WTC11 (cell line): ENCODE results near the gene URM1. TPM values are rescaled to one million over a fixed set of nuclear protein-coding genes. Genes with fewer than 3 reads are reported as not detected.
A peak's percentile ranks its signal among the peaks of the same experiment; 100 is the strongest.

Experiments used
- ATAC-seq: fragments of 200-7000 bp; cut with Tn5 transposase; 2 replicates; pipeline ENCODE4 v1.10.0; 2021; ENCODE audit warnings: mild to moderate bottlenecking, moderate library complexity
- CTCF ChIA-PET: fragments of 300-600 bp; sonication (Branson Sonifier 250); formaldehyde crosslinking; loops from one replicate; lab custom pipeline; 2021; ENCODE audit warnings: antibody characterized with exemption; lab: Charles Lee
- POLR2A ChIA-PET: fragments of 350-600 bp; sonication (Branson Sonifier 250); formaldehyde crosslinking; loops from one replicate; lab custom pipeline; 2021; ENCODE audit warnings: antibody characterized with exemption; lab: Charles Lee
- DNase-seq: peaks from one replicate; pipeline ENCODE4 v3.0.0; 2021; ENCODE audit warnings: low spot score
- H3K27ac Mint-ChIP-seq: 2 replicates; pipeline ENCODE4 v1.8.0; 2021; ENCODE audit warnings: mixed read lengths
- H3K27me3 Mint-ChIP-seq: 2 replicates; pipeline ENCODE4 v1.8.0; 2021; ENCODE audit warnings: low read depth, mild to moderate bottlenecking, moderate library complexity, mixed read lengths
- H3K36me3 Mint-ChIP-seq: 2 replicates; pipeline ENCODE4 v1.8.0; 2021; ENCODE audit warnings: mixed read lengths
- H3K4me1 Mint-ChIP-seq: 2 replicates; pipeline ENCODE4 v1.8.0; 2022; ENCODE audit warnings: mixed read lengths
- H3K4me3 Mint-ChIP-seq: 2 replicates; pipeline ENCODE4 v1.8.0; 2021; ENCODE audit warnings: mild to moderate bottlenecking, moderate library complexity, mixed read lengths
- H3K9me3 Mint-ChIP-seq: 2 replicates; pipeline ENCODE4 v1.8.0; 2021; ENCODE audit warnings: mixed read lengths
- AR ChIP-seq: fragments of 250-450 bp; sonication (Bioruptor Pico); IDR thresholded peaks from 2 replicates; pipeline ENCODE4 v1.9.0; 2021; ENCODE audit warnings: mild to moderate bottlenecking
- ARID4B ChIP-seq: sonication (generic); formaldehyde crosslinking; IDR thresholded peaks from 2 replicates; pipeline ENCODE4 v1.8.0; 2023; ENCODE audit warnings: missing genetic modification reagents, mild to moderate bottlenecking, borderline replicate concordance
- ATF3 ChIP-seq: sonication (generic); formaldehyde crosslinking; conservative IDR thresholded peaks from 2 replicates; pipeline ENCODE4 v1.8.1; 2022; ENCODE audit warnings: mild to moderate bottlenecking, missing genetic modification reagents
- CBFB ChIP-seq: sonication (generic); formaldehyde crosslinking; IDR thresholded peaks from 2 replicates; pipeline ENCODE4 v1.8.1; 2022; ENCODE audit warnings: mild to moderate bottlenecking, low read depth, missing genetic modification reagents
- E2F1 ChIP-seq: sonication (generic); formaldehyde crosslinking; IDR thresholded peaks from 2 replicates; pipeline ENCODE4 v1.8.0; 2022; ENCODE audit warnings: mild to moderate bottlenecking, missing genetic modification reagents
- ELF4 ChIP-seq: sonication (generic); formaldehyde crosslinking; IDR thresholded peaks from 2 replicates; pipeline ENCODE4 v1.8.1; 2022; ENCODE audit warnings: low read depth, mild to moderate bottlenecking, moderate library complexity, missing genetic modification reagents
- ETV6 ChIP-seq: sonication (generic); formaldehyde crosslinking; IDR thresholded peaks from 2 replicates; pipeline ENCODE4 v1.8.1; 2022; ENCODE audit warnings: mild to moderate bottlenecking, missing genetic modification reagents
- HMGA2 ChIP-seq: fragments of 250-450 bp; sonication (Bioruptor Pico); IDR thresholded peaks from 2 replicates; pipeline ENCODE4 v1.4.0; 2021; ENCODE audit warnings: mild to moderate bottlenecking, moderate library complexity
- NR3C1 ChIP-seq: sonication (generic); formaldehyde crosslinking; conservative IDR thresholded peaks from 2 replicates; pipeline ENCODE4 v1.8.1; 2023; ENCODE audit warnings: low read depth, mild to moderate bottlenecking, missing genetic modification reagents
- PRRX2 ChIP-seq: fragments of 250-450 bp; sonication (Bioruptor Pico); IDR thresholded peaks from 2 replicates; pipeline ENCODE4 v1.8.0; 2021; ENCODE audit warnings: mild to moderate bottlenecking
- RELA ChIP-seq: sonication (generic); formaldehyde crosslinking; IDR thresholded peaks from 2 replicates; pipeline ENCODE4 v1.8.1; 2022; ENCODE audit warnings: missing genetic modification reagents, mild to moderate bottlenecking, borderline replicate concordance
- ZBTB43 ChIP-seq: sonication (generic); formaldehyde crosslinking; IDR thresholded peaks from 2 replicates; pipeline ENCODE4 v1.8.1; 2023; ENCODE audit warnings: mild to moderate bottlenecking, missing genetic modification reagents
- ZMAT4 ChIP-seq: fragments of 250-450 bp; sonication (Bioruptor Pico); IDR thresholded peaks from 2 replicates; pipeline ENCODE4 v1.9.0; 2021; ENCODE audit warnings: mild to moderate bottlenecking
- ZNF263 ChIP-seq: sonication (generic); formaldehyde crosslinking; IDR thresholded peaks from 2 replicates; pipeline ENCODE4 v1.8.1; 2022; ENCODE audit warnings: low read depth, mild to moderate bottlenecking, moderate library complexity, missing genetic modification reagents
- ZNF671 ChIP-seq: fragments of 250-450 bp; sonication (Bioruptor Pico); IDR thresholded peaks from 2 replicates; pipeline ENCODE4 v1.8.0; 2021; ENCODE audit warnings: mild to moderate bottlenecking
- total RNA-seq: library from RNA; stranded (reverse); gene quantifications from 3 replicates; pipeline ENCODE4 v1.2.3, GENCODE V29; 2021

The URM1 gene
- total RNA-seq, 1 experiment from 2014 or later, result 67.9 TPM

- no peak for TF ChIP-seq ZBTB43 (CRISPR knock-in tag)
- TF ChIP-seq ARID4B (CRISPR knock-in tag), result no peak
- no peak for TF ChIP-seq ELF4 (CRISPR knock-in tag)
- TF ChIP-seq ATF3 (CRISPR knock-in tag), result no peak
- no peak for TF ChIP-seq PRRX2 (CRISPR knock-in tag)
- TF ChIP-seq E2F1 (CRISPR knock-in tag), result no peak
- TF ChIP-seq ETV6 (CRISPR knock-in tag), result no peak
- TF ChIP-seq, all 79 proteins: peak for 0
Measured at GRCh38 chr9:128428644-128429512, 57.7 kb downstream of the URM1 start (continued).

GRCh38 chr9:128429513-128430086 is 58.4 kb downstream of the URM1 start:
- POLR2A ChIA-PET, result interaction anchor here (0.7 kb wide), 1 partner anchor 154 kb away, joined by 3 read pairs; the partner anchor contains the start of genes GOLGA2 and SWI5
- DNase-seq, result no peak
- Mint-ChIP-seq H3K4me1 (peaks cover 2% of the 10 kb centered on the region; the same call in 1 of the 2 replicates), H3K27me3 (no peaks in the 10 kb centered on the region), H3K4me3 (no peak overlapping the region), H3K36me3 (no peaks in the 10 kb centered on the region), H3K27ac (no peak overlapping the region), H3K9me3 (no peaks in the 10 kb centered on the region)
- no peak for TF ChIP-seq ZNF263 (CRISPR knock-in tag)
- no peak for TF ChIP-seq ATF3 (CRISPR knock-in tag)
- TF ChIP-seq NR3C1, result no peak
- no peak for TF ChIP-seq HMGA2 (CRISPR knock-in tag)
- no peak for TF ChIP-seq ARID4B (CRISPR knock-in tag)
- TF ChIP-seq ZNF671 (CRISPR knock-in tag), result no peak
- TF ChIP-seq CBFB (CRISPR knock-in tag), result no peak
- TF ChIP-seq ZMAT4 (CRISPR knock-in tag), result no peak
- no peak for TF ChIP-seq RELA (CRISPR knock-in tag)
- no peak for TF ChIP-seq AR (CRISPR knock-in tag)
- CTCF ChIA-PET, result interaction anchor here (0.5 to 5.6 kb wide), 11 partner anchors 9 to 207 kb away, joined by 3 to 44 read pairs (median 3); partner anchors contain the start of genes CERCAM and ODF2
- 0 out of 2 replicates have a peak, but pooled peaks have one; percentile 28 for ATAC-seq
